Endothelial cell of umbilical vein (primary cell): ENCODE data around the gene C22orf23. TPM values are rescaled to one million over a fixed set of nuclear protein-coding genes. Genes with fewer than 3 reads are reported as not detected.

Experiments
- BruUV-seq: library from RNA; stranded (reverse); fragments of 400-500 nt; replicated peaks from 2 replicates; lab custom pipeline; 2021; lab: Mats Ljungman, UMichigan
- CTCF ChIA-PET: fragments of 300-600, 350-600 bp; sonication (Branson Sonifier 250); formaldehyde crosslinking; loops from one replicate; lab custom pipeline; 2021; ENCODE audit warnings: antibody characterized with exemption, inconsistent platforms; lab: Charles Lee
- POLR2A ChIA-PET: fragments of 300-600, 350-600 bp; sonication (Branson Sonifier 250); formaldehyde crosslinking; loops from one replicate; lab custom pipeline; 2021; ENCODE audit warnings: antibody characterized with exemption, inconsistent platforms; lab: Charles Lee
- DNase-seq: peaks from one replicate; pipeline ENCODE4 v3.0.0-alpha.2; 2011; ENCODE audit warnings: low read depth, low spot score
- FAIRE-seq: peaks from 2 replicates; lab custom pipeline; 2011; peaks lifted over from hg19 to GRCh38; lab: Jason Lieb, UNC
- H2AFZ ChIP-seq: 2 replicates; pipeline ENCODE4 v1.6.0; 2012; ENCODE audit warnings: low read depth, low read length, control low read depth, inconsistent platforms
- H3K27ac ChIP-seq: 2 replicates; pipeline ENCODE4 v1.5.1; 2011; ENCODE audit warnings: low read depth, mild to moderate bottlenecking, control low read depth, low read length, moderate library complexity; ENCODE audit not compliant: insufficient read depth
- H3K27me3 ChIP-seq, 2 experiments: 2 replicates each; pipeline versions ENCODE4 v1.6.0 to v1.6.1; 2011; ENCODE audit warnings: low read length in 2 of 2, mixed read lengths in 1 of 2; ENCODE audit not compliant: control insufficient read depth in 2 of 2, insufficient read depth in 2 of 2
- H3K36me3 ChIP-seq, 2 experiments: 2 replicates in 1 of 2; 3 replicates in 1 of 2; pipeline ENCODE4 v1.5.1; 2011; ENCODE audit warnings: low read length in 2 of 2, mild to moderate bottlenecking in 1 of 2, moderate library complexity in 1 of 2; ENCODE audit not compliant: control insufficient read depth in 2 of 2, insufficient read depth in 2 of 2; ENCODE audit errors: extremely low read depth in 1 of 2
- H3K4me1 ChIP-seq: 3 replicates; pipeline ENCODE4 v1.5.1; 2011; ENCODE audit warnings: mild to moderate bottlenecking, low read length; ENCODE audit not compliant: control insufficient read depth, insufficient read depth; ENCODE audit errors: extremely low read depth
- H3K4me2 ChIP-seq: 2 replicates; pipeline ENCODE4 v1.6.1; 2011; ENCODE audit warnings: low read length, control low read depth, mixed read lengths; ENCODE audit not compliant: insufficient read depth
- H3K4me3 ChIP-seq, 3 experiments: fragments of 200-600 bp in 1 of 3; sonication (generic), shearing (Covaris generic) in 1 of 3; replicated peaks in 1 of 3; 2 replicates each; pipeline ENCODE4 v1.5.1; 2011 to 2016; ENCODE audit warnings: control low read depth in 3 of 3, low read length in 3 of 3, mild to moderate bottlenecking in 2 of 3, inconsistent platforms in 1 of 3, low read depth in 1 of 3, moderate library complexity in 1 of 3; ENCODE audit not compliant: insufficient read depth in 1 of 3
- H3K79me2 ChIP-seq: 2 replicates; pipeline ENCODE4 v1.6.0; 2012; ENCODE audit warnings: low read length, inconsistent platforms; ENCODE audit not compliant: control insufficient read depth, insufficient read depth
- H3K9ac ChIP-seq: replicated peaks from 2 replicates; pipeline ENCODE3; 2011; ENCODE audit warnings: low read length, control low read depth; ENCODE audit not compliant: insufficient read depth; ENCODE audit errors: extremely low read depth
- H3K9me1 ChIP-seq: replicated peaks from 3 replicates; pipeline ENCODE4 v1.6.0; 2011; ENCODE audit warnings: mild to moderate bottlenecking, low read length; ENCODE audit not compliant: control insufficient read depth, insufficient read depth; ENCODE audit errors: extremely low read depth
- H3K9me3 ChIP-seq: replicated peaks from 2 replicates; pipeline ENCODE4 v1.5.1; 2012; ENCODE audit warnings: low read length, inconsistent platforms; ENCODE audit not compliant: control insufficient read depth, insufficient read depth
- H4K20me1 ChIP-seq: replicated peaks from 2 replicates; pipeline ENCODE3; 2011; ENCODE audit warnings: mild to moderate bottlenecking, low read length; ENCODE audit not compliant: control insufficient read depth, insufficient read depth; ENCODE audit errors: extremely low read depth
- EZH2 ChIP-seq: IDR thresholded peaks from 2 replicates; pipeline ENCODE4 v1.6.1; 2012; ENCODE audit warnings: borderline replicate concordance, low read depth, mild to moderate bottlenecking, moderate library complexity, low read length, inconsistent platforms; ENCODE audit not compliant: severe bottlenecking
- FOS ChIP-seq: IDR thresholded peaks from 2 replicates; pipeline ENCODE4 v1.6.1; 2011; ENCODE audit warnings: mild to moderate bottlenecking, low read length, moderate library complexity, borderline replicate concordance; ENCODE audit not compliant: insufficient read depth
- GATA2 ChIP-seq: IDR thresholded peaks from 2 replicates; pipeline ENCODE4 v1.7.0; 2011; ENCODE audit warnings: low read depth, mild to moderate bottlenecking, moderate library complexity, mixed read lengths, low read length; ENCODE audit not compliant: insufficient read length, insufficient read depth
- JUN ChIP-seq: IDR thresholded peaks from 2 replicates; pipeline ENCODE4 v1.6.1; 2011; ENCODE audit warnings: borderline replicate concordance, low read depth; ENCODE audit not compliant: insufficient read length, insufficient read depth
- MYC ChIP-seq: IDR thresholded peaks from one replicate; pipeline ENCODE4 v1.6.1; 2011; ENCODE audit warnings: mild to moderate bottlenecking, low read depth, low read length
- POLR2A ChIP-seq: IDR thresholded peaks from 2 replicates; pipeline ENCODE4 v1.6.1; 2012; ENCODE audit warnings: low read depth, mild to moderate bottlenecking, control low read depth, low read length
- POLR2AphosphoS5 ChIP-seq: IDR thresholded peaks from 2 replicates; pipeline ENCODE4 v1.6.1; 2012; ENCODE audit warnings: low read depth, mild to moderate bottlenecking, control low read depth, low read length, moderate library complexity; ENCODE audit not compliant: insufficient read depth
- dilution Hi-C: fragments of 300-500 bp; cut with MboI; formaldehyde crosslinking; loops from one replicate; pipeline ENCODE4 v1.15.0; 2019; ENCODE audit warnings: low sequenced_read_pairs; ENCODE audit not compliant: extremely low pct_ligation_motif_present
- intact Hi-C: fragments of 100-400 bp; cut with micrococcal nuclease; formaldehyde crosslinking; loops from one replicate; pipeline ENCODE4 v1.10.0; 2022
- polyA plus RNA-seq, 4 experiments: library from polyadenylated mRNA; depleted of rRNA in 3 of 4; stranded (reverse) in 3 of 4; unstranded in 1 of 4; fragments of >200 nt; gene quantifications; 2 replicates each; pipeline versions ENCODE4 v1.2.1 to v1.2.3, GENCODE V29; 2011 to 2012; ENCODE audit warnings: missing spikeins in 1 of 4
- total RNA-seq: library from RNA; stranded (reverse); gene quantifications from 2 replicates; pipeline ENCODE4 v1.2.3, GENCODE V29; 2021
- TF ChIP-seq, protein P1 (sequence below), 2 donors: IDR thresholded peaks; 1 replicate in 1 of 2; 2 replicates in 1 of 2; pipeline ENCODE4 v1.5.1; 2011; ENCODE audit warnings: low read length in 2 of 2, mild to moderate bottlenecking in 2 of 2, moderate library complexity in 2 of 2, control low read depth in 1 of 2, inconsistent platforms in 1 of 2, low read depth in 1 of 2; ENCODE audit not compliant: insufficient read depth in 1 of 2; ENCODE audit errors: extremely low read depth in 1 of 2
- TF ChIP-seq, protein P2 (sequence below): IDR thresholded peaks from 2 replicates; pipeline ENCODE4 v1.6.1; 2011; ENCODE audit not compliant: insufficient read depth, insufficient read length

Gene C22orf23
- total and polyA plus RNA-seq, 2 donors (not counting 3 experiments of a cell fraction or from before 2014, with no cell fraction given), result 0.23 to 0.44 TPM

DNA sequence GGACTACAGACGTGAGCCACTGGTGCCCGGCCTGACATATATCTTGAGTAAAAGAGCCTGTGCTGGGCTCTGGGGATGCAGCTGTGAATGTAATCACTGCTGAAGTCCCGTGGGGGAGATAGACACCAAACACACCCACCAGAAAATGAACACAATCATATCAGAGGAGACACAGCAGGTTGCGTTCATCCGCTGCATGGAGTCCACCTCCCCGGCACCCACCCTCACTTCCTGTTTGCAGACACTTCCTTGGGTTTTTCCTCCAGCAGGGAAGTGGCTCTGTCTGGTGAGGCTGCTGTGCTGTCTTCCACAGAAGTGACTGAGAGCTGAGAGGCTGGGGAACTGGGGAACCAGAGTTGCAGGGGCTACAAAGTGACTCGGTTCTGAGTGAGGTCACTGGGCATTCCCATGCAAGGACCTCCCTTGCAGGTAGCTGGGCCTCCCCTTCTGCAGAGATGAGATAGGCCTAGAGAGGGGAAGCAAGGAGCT lies 40.1 kb downstream of the C22orf23 start:
- H3K4me3 ChIP-seq, result no peak overlapping the region
- intact Hi-C loops, result no loop called here
- TF ChIP-seq, protein P1, sequence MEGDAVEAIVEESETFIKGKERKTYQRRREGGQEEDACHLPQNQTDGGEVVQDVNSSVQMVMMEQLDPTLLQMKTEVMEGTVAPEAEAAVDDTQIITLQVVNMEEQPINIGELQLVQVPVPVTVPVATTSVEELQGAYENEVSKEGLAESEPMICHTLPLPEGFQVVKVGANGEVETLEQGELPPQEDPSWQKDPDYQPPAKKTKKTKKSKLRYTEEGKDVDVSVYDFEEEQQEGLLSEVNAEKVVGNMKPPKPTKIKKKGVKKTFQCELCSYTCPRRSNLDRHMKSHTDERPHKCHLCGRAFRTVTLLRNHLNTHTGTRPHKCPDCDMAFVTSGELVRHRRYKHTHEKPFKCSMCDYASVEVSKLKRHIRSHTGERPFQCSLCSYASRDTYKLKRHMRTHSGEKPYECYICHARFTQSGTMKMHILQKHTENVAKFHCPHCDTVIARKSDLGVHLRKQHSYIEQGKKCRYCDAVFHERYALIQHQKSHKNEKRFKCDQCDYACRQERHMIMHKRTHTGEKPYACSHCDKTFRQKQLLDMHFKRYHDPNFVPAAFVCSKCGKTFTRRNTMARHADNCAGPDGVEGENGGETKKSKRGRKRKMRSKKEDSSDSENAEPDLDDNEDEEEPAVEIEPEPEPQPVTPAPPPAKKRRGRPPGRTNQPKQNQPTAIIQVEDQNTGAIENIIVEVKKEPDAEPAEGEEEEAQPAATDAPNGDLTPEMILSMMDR (IDR thresholded peaks at IDR 0.05; ENCODE audit: extremely low read depth in 1 of 2, insufficient read depth in 1 of 2, low read depth in 1 of 2, low read length in 2 of 2), result no peak
- TF ChIP-seq, protein P2, sequence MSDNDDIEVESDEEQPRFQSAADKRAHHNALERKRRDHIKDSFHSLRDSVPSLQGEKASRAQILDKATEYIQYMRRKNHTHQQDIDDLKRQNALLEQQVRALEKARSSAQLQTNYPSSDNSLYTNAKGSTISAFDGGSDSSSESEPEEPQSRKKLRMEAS, result no peak
- TF ChIP-seq JUN (no peak), GATA2 (no peak), FOS (no peak), POLR2AphosphoS5 (no peak), POLR2A (no peak), MYC (no peak), EZH2 (no peak)
- no peaks in the 10 kb centered on the region for H3K4me1 ChIP-seq
- no peak overlapping the region for H2AFZ ChIP-seq
- ChIA-PET POLR2A (interaction anchor here (0.5 kb wide), 1 partner anchor 46 kb away, joined by 10 read pairs; no protein-coding TSS in a partner anchor), CTCF (no interaction called here)
- DNase-seq (no peak), FAIRE-seq (no peak)
- H3K27me3 ChIP-seq, result no peaks in the 10 kb centered on the region
- no peak overlapping the region for H3K9ac ChIP-seq
- peaks cover 2 to 25% of the 10 kb centered on the region in 2 experiments for H3K36me3 ChIP-seq
- H3K9me1 ChIP-seq, result no peaks in the 10 kb centered on the region
- no peak overlapping the region for H3K27ac ChIP-seq
- no peaks in the 10 kb centered on the region for H3K9me3 ChIP-seq
- no TSS peak for BruUV-seq
- dilution Hi-C loops, result no loop called here
- H3K4me2 ChIP-seq, result no peak overlapping the region
- H4K20me1 ChIP-seq, result no peaks in the 10 kb centered on the region
- H3K79me2 ChIP-seq, result peaks cover 12% of the 10 kb centered on the region
